Measurements from ENCODE around the gene PLCB1.

PLCB1 gene

GRCh38 chr20:8801686-8802085 is 669.6 kb downstream of the PLCB1 start:
- TF ChIP-seq CTCF (IDR thresholded peaks at IDR 0.05; ENCODE audit: low read depth, low read length), result no peak
- DNase-seq (ENCODE audit: low read depth, low spot score), result no peak
- H3K4me3 ChIP-seq (ENCODE audit: low read depth, low read length), result no peak overlapping the region
- in situ Hi-C loops (cut with HindIII; ENCODE audit: low sequenced_read_pairs), result no loop called here

DNA sequence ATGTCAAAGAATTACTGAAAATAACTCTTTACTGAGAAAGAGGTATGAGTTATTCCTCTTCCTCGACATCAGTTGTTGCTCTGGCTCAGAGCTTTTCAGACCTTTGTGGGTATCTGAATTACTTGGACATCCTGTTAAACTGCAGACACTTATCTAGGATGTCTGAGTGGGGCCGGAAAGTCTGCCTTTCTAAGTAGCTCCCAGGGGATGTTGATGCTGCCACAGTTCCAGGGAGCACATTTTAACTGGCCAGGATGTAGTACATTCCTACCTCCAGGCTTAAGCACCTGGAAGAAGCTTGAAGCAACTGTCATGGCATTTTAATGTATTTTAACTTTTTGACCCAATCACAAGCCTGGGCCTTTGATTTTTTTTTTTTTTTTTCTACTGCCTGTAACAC is 671.0 kb downstream of the PLCB1 start:
- in situ Hi-C loops (cut with HindIII; ENCODE audit: low sequenced_read_pairs), result no loop called here
- no peak for TF ChIP-seq CTCF (IDR thresholded peaks at IDR 0.05; ENCODE audit: low read depth, low read length)
- DNase-seq (ENCODE audit: low read depth, low spot score), result no peak
- H3K4me3 ChIP-seq (ENCODE audit: low read depth, low read length), result no peak overlapping the region

DNA sequence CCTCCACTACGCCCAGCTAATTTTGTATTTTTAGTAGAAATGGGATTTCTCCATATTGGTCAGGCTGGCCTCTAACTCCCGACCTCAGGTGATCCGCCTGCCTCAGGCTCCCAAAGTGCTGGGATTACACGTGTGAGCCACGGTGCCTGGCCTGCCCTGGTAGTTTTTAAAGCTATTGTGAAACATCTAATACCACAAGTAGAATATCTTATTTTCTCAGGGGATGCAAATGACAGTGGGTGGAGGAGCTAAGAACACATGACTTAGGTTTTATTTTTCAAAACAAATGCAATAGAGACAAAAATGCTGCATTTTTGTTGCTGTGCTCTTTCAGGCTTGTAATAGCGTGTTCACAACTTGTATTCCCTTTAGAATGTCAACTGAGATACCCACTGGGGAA is 671.9 kb downstream of the PLCB1 start:
- no peak for DNase-seq (ENCODE audit: low read depth, low spot score)
- in situ Hi-C loops (cut with HindIII; ENCODE audit: low sequenced_read_pairs), result no loop called here
- no peak for TF ChIP-seq CTCF (IDR thresholded peaks at IDR 0.05; ENCODE audit: low read depth, low read length)

DNA sequence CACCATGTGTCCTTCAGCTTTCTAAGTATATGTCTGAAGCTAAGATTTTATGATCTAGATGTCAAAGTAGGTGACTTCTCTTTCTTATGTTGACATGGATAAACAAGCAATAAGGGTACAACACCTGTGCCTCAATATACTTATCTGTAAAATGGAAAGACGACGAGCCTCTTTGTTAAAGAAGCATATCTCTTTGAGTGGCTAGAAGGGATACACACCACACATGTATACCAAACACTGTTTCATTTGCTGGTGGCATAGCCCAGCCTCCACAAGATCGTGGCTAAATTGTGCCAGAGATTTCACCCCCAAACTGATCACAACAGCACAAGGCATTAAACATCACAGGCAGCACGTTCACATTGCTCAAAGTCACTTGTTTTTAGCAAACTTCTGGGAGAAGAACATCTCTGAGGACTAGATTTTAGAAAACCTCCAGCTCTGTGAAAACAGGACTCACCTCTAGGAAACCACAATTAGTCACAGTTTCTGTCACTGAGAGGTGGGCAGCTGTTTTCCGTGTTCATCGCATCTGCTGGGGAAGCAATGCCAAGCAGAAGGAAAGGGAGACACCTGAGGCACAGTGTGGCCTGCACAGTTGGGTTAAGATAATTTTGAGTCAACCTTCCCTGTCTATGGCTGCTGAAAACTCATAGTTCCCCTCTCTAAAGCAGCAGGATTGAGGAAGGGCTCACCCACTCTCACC is 673.8 kb downstream of the PLCB1 start:
- no peak for TF ChIP-seq CTCF (IDR thresholded peaks at IDR 0.05; ENCODE audit: low read depth, low read length)
- no peak overlapping the region for H3K4me3 ChIP-seq (ENCODE audit: low read depth, low read length)
- in situ Hi-C loops (cut with HindIII; ENCODE audit: low sequenced_read_pairs), result no loop called here
- DNase-seq (ENCODE audit: low read depth, low spot score), result no peak

More for the DNA sequence above, 671.9 kb downstream of the PLCB1 start:
- H3K4me3 ChIP-seq (ENCODE audit: low read depth, low read length), result no peak overlapping the region

GRCh38 chr20:8807480-8808201 is 675.6 kb downstream of the PLCB1 start:
- in situ Hi-C loops (cut with HindIII; ENCODE audit: low sequenced_read_pairs), result no loop called here

GRCh38 chr20:8808202-8808535 is 676.1 kb downstream of the PLCB1 start:
- no peak for DNase-seq (ENCODE audit: low read depth, low spot score)
- in situ Hi-C loops (cut with HindIII; ENCODE audit: low sequenced_read_pairs), result no loop called here
- no peak for TF ChIP-seq CTCF (IDR thresholded peaks at IDR 0.05; ENCODE audit: low read depth, low read length)
- no peak overlapping the region for H3K4me3 ChIP-seq (ENCODE audit: low read depth, low read length)

More at GRCh38 chr20:8807480-8808201, 675.6 kb downstream of the PLCB1 start:
- H3K4me3 ChIP-seq (ENCODE audit: low read depth, low read length), result no peak overlapping the region
- DNase-seq (ENCODE audit: low read depth, low spot score), result no peak
- no peak for TF ChIP-seq CTCF (IDR thresholded peaks at IDR 0.05; ENCODE audit: low read depth, low read length)

Measured in astrocyte of the spinal cord (primary cell).